22Rv1 (cell line): Measurements from ENCODE around the gene ASB2.

Experiments used
- ZFX ChIP-seq: fragments of 450-650 bp; IDR thresholded peaks from 2 replicates; pipeline ENCODE4 v1.6.1; 2017; ENCODE audit warnings: antibody characterized with exemption, borderline replicate concordance
- TF ChIP-seq, protein P1 (sequence below): fragments of 450-650 bp; IDR thresholded peaks from 2 replicates; pipeline ENCODE4 v1.5.1; 2017; ENCODE audit warnings: mild to moderate bottlenecking

DNA sequence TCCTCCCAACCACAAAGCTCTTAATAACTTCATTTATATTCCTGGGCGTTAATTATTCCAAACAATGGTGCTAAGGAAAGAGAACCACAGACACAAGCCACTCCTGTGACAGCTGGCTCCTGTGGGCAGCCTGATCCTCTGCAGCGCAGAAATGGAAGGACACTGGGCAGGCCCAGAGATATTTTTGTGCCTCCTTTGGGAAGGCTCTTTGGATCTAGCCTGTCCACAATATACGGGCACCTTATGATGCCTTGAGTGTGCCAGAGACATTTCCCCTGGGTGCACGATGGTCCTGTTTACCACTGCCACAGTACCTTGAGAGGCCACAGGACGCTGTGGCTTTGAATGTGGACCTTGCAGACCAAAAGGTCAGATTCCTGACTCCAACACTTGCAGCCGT is 2.1 kb downstream of the ASB2 start:
- TF ChIP-seq, protein P1, sequence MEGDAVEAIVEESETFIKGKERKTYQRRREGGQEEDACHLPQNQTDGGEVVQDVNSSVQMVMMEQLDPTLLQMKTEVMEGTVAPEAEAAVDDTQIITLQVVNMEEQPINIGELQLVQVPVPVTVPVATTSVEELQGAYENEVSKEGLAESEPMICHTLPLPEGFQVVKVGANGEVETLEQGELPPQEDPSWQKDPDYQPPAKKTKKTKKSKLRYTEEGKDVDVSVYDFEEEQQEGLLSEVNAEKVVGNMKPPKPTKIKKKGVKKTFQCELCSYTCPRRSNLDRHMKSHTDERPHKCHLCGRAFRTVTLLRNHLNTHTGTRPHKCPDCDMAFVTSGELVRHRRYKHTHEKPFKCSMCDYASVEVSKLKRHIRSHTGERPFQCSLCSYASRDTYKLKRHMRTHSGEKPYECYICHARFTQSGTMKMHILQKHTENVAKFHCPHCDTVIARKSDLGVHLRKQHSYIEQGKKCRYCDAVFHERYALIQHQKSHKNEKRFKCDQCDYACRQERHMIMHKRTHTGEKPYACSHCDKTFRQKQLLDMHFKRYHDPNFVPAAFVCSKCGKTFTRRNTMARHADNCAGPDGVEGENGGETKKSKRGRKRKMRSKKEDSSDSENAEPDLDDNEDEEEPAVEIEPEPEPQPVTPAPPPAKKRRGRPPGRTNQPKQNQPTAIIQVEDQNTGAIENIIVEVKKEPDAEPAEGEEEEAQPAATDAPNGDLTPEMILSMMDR: no peak
- TF ChIP-seq ZFX: no peak
